Measurements from ENCODE around the gene PDXP. TPM values are rescaled to one million over a fixed set of nuclear protein-coding genes. Genes with fewer than 3 reads are reported as not detected.

Gene PDXP
- total RNA-seq, 4 donors from 2014 or later: 2.3 to 4.1 (median 2.9) TPM

GRCh38 chr22:37639070-37639760, 19.3 kb upstream of the PDXP start, which contains the start of gene SH3BP1:
Gene SH3BP1, plus strand, starts transcription at chr22:37639669. Its CDS starts 119 bp downstream, at chr22:37639788.
- H3K9me3 ChIP-seq: no peaks in the 10 kb centered on the region
- WGBS, 2 donors: 9 to 23% methylated on average over 5 to 8 of the region's 57 CpGs
- peak in 3 of 6 experiments; percentile 2 to 33 (median 11) for TF ChIP-seq CTCF (IDR thresholded peaks at IDR 0.05)
- TF ChIP-seq POLR2A (IDR thresholded peaks at IDR 0.05): peak in 1 of 4 donors; percentile 60
- H3K36me3 ChIP-seq: peaks cover 0 to 24% (median 3%) of the 10 kb centered on the region in 3 donors
- intact Hi-C loops (cut with DNase I): loop anchor here (10.0 kb wide), 1 partner anchor 156 kb away; no protein-coding TSS in a partner anchor
- peak within 1 kb of the TSS; percentile 63 to 89 (median 82) for H3K4me3 ChIP-seq
- peaks cover 46 to 99% (median 74%) of the 10 kb centered on the region in 3 donors for H3K4me1 ChIP-seq
- no peaks in the 10 kb centered on the region for H3K27me3 ChIP-seq
- peak within 1 kb of the TSS; percentile 89 to 94 (median 91) for H3K27ac ChIP-seq
- DNase-seq: no peak

GRCh38 chr22:37639771-37640590, 18.5 kb upstream of the PDXP start:
- WGBS, 2 donors: 0 to 7% methylated on average over 3 of the region's 27 CpGs
- intact Hi-C loops (cut with DNase I): loop anchor here (5.0 to 10.0 kb wide), 2 partner anchors 42 to 155 kb away; no protein-coding TSS in a partner anchor
- peaks cover 40 to 91% (median 68%) of the 10 kb centered on the region in 3 donors for H3K4me1 ChIP-seq
- TF ChIP-seq POLR2A (IDR thresholded peaks at IDR 0.05): no peak
- no peak for TF ChIP-seq CTCF (IDR thresholded peaks at IDR 0.05)
- H3K9me3 ChIP-seq: no peaks in the 10 kb centered on the region
- H3K27me3 ChIP-seq: no peaks in the 10 kb centered on the region
- peaks cover 0 to 32% (median 3%) of the 10 kb centered on the region in 3 donors for H3K36me3 ChIP-seq
- H3K27ac ChIP-seq: peak overlapping the region; percentile 89 to 94 (median 91)
- peak overlapping the region; percentile 63 to 89 (median 82) for H3K4me3 ChIP-seq
- DNase-seq: no peak

GRCh38 chr22:37640591-37641560, 17.6 kb upstream of the PDXP start:
- peaks cover 0 to 41% (median 3%) of the 10 kb centered on the region in 3 donors for H3K36me3 ChIP-seq
- H3K4me3 ChIP-seq: peak overlapping the region; percentile 63 to 89 (median 82)
- H3K9me3 ChIP-seq: no peaks in the 10 kb centered on the region
- TF ChIP-seq POLR2A (IDR thresholded peaks at IDR 0.05): no peak
- TF ChIP-seq CTCF (IDR thresholded peaks at IDR 0.05): no peak
- 36% methylated on average over 7 of the region's 24 CpGs; no CpG with 5 or more reads in 1 of the 2 donors for WGBS, 2 donors
- DNase-seq: no peak
- peaks cover 40 to 82% (median 63%) of the 10 kb centered on the region in 3 donors for H3K4me1 ChIP-seq
- intact Hi-C loops (cut with DNase I): loop anchor here (5.0 kb wide), 1 partner anchor 41 kb away; no protein-coding TSS in a partner anchor
- H3K27me3 ChIP-seq: no peaks in the 10 kb centered on the region
- peak overlapping the region; percentile 89 to 94 (median 91) for H3K27ac ChIP-seq

- WGBS, 2 donors: 70 to 90% methylated on average over 3 to 4 of the region's 5 CpGs
Measured at GRCh38 chr22:37641561-37641949, 17.0 kb upstream of the PDXP start.

More at GRCh38 chr22:37641561-37641949, 17.0 kb upstream of the PDXP start:
- Histone ChIP-seq H3K27ac (peak overlapping the region; percentile 89 to 94 (median 91)), H3K4me1 (peaks cover 40 to 75% (median 59%) of the 10 kb centered on the region in 3 donors), H3K27me3 (no peaks in the 10 kb centered on the region), H3K36me3 (peaks cover 2 to 48% (median 7%) of the 10 kb centered on the region in 3 donors), H3K9me3 (no peaks in the 10 kb centered on the region), H3K4me3 (peak overlapping the region; percentile 63 to 89 (median 82))
- intact Hi-C loops (cut with DNase I): loop anchor here (5.0 kb wide), 1 partner anchor 41 kb away; no protein-coding TSS in a partner anchor
- TF ChIP-seq CTCF (IDR thresholded peaks at IDR 0.05) (no peak), POLR2A (IDR thresholded peaks at IDR 0.05) (no peak)
- DNase-seq: no peak

Measured in esophagus squamous epithelium (tissue), 5 donors.